Measurements from ENCODE around the gene ZNF444. TPM values are rescaled to one million over a fixed set of nuclear protein-coding genes. Genes with fewer than 3 reads are reported as not detected.

The ZNF444 gene
- total RNA-seq, 2 experiments from 2014 or later = 22.0 to 25.3 TPM

- Histone ChIP-seq H3K9me3 (ENCODE audit: low read length) (no peaks in the 10 kb centered on the region), H3K79me2 (ENCODE audit: insufficient read depth, low read depth, low read length) (peaks cover 41% of the 10 kb centered on the region), H3K36me3 (ENCODE audit: insufficient read depth, low read length) (peaks cover 3% of the 10 kb centered on the region; the same call in 1 of the 2 replicates), H4K20me1 (ENCODE audit: insufficient read depth, low read length) (no peaks in the 10 kb centered on the region), H3K4me2 (ENCODE audit: low read length) (peak within 1 kb of the TSS; percentile 98), H3K4me1 (ENCODE audit: insufficient read depth, low read length, poor library complexity, severe bottlenecking) (peaks cover 23% of the 10 kb centered on the region), H3K4me3 (ENCODE audit: low read depth, low read length, poor library complexity, severe bottlenecking) (peak within 1 kb of the TSS; percentile 83), H3K27ac (ENCODE audit: low read depth, low read length, poor library complexity, severe bottlenecking) (peak within 1 kb of the TSS; percentile 63), H2AFZ (ENCODE audit: low read length) (peak within 1 kb of the TSS; percentile 99), H3K9me2 (ENCODE audit: insufficient read depth, low read length) (no peaks in the 10 kb centered on the region)
- intact Hi-C loops (cut with micrococcal nuclease; ENCODE audit: unreplicated experiment) = loop anchor here (1.0 to 2.0 kb wide), 2 partner anchors 20 to 193 kb away; partner anchors contain the start of genes ZNF444 and ZSCAN5A
- ChIA-PET CTCF (ENCODE audit: unreplicated experiment) (interaction anchor here (0.6 kb wide), 1 partner anchor 782 kb away, joined by 7 read pairs; the partner anchor contains the start of gene KMT5C), POLR2A (interaction anchor here (0.8 kb wide), 1 partner anchor 192 kb away, joined by 3 read pairs; no protein-coding TSS in a partner anchor)
- BruUV-seq (replicated peaks) = no TSS peak
- DNase-seq (ENCODE audit: low spot score) = peak; percentile 99
- TF ChIP-seq EZH2phosphoT487 (IDR thresholded peaks at IDR 0.05; ENCODE audit: borderline replicate concordance, low read depth, low read length) = no peak
- TF ChIP-seq CTCF (conservative IDR thresholded peaks at IDR 0.05; ENCODE audit: low read length) = no peak
These were observed 19.6 kb upstream of the ZNF444 start, which contains the start of gene ZNF787 for GRCh38 chr19:56121180-56122167. ZNF787 (minus strand) TSS chr19:56121295; CDS start chr19:56103217, 18,078 bp downstream.

- ChIA-PET POLR2A (no interaction called here), CTCF (ENCODE audit: unreplicated experiment) (no interaction called here)
- Histone ChIP-seq H2AFZ (ENCODE audit: low read length) (no peak overlapping the region), H3K27ac (ENCODE audit: low read depth, low read length, poor library complexity, severe bottlenecking) (no peak overlapping the region), H3K4me1 (ENCODE audit: insufficient read depth, low read length, poor library complexity, severe bottlenecking) (peaks cover 23% of the 10 kb centered on the region), H3K9me3 (ENCODE audit: low read length) (no peaks in the 10 kb centered on the region), H3K79me2 (ENCODE audit: insufficient read depth, low read depth, low read length) (peaks cover 22% of the 10 kb centered on the region), H4K20me1 (ENCODE audit: insufficient read depth, low read length) (no peaks in the 10 kb centered on the region), H3K9me2 (ENCODE audit: insufficient read depth, low read length) (no peaks in the 10 kb centered on the region), H3K36me3 (ENCODE audit: insufficient read depth, low read length) (peaks cover 1% of the 10 kb centered on the region; the same call in 1 of the 2 replicates), H3K4me3 (ENCODE audit: low read depth, low read length, poor library complexity, severe bottlenecking) (no peak overlapping the region), H3K4me2 (ENCODE audit: low read length) (no peak overlapping the region)
- intact Hi-C loops (cut with micrococcal nuclease; ENCODE audit: unreplicated experiment) = no loop called here
- TF ChIP-seq CTCF (conservative IDR thresholded peaks at IDR 0.05; ENCODE audit: low read length) = no peak
- no peak for TF ChIP-seq EZH2phosphoT487 (IDR thresholded peaks at IDR 0.05; ENCODE audit: borderline replicate concordance, low read depth, low read length)
- BruUV-seq (replicated peaks) = no TSS peak
- no peak for DNase-seq (ENCODE audit: low spot score)
These were observed 17.7 kb upstream of the ZNF444 start for GRCh38 chr19:56123266-56123891.
